Measurements from ENCODE around the gene CDC27. TPM values are rescaled to one million over a fixed set of nuclear protein-coding genes. Genes with fewer than 3 reads are reported as not detected.
"Not testable (repeated sequence)": the region's sequence is repeated elsewhere in the genome, so short reads cannot be mapped to it uniquely, and the experiment has no call there.

Gene CDC27
- total and polyA plus RNA-seq, 7 donors: 25.5 to 89.2 (median 74.6) TPM

DNA sequence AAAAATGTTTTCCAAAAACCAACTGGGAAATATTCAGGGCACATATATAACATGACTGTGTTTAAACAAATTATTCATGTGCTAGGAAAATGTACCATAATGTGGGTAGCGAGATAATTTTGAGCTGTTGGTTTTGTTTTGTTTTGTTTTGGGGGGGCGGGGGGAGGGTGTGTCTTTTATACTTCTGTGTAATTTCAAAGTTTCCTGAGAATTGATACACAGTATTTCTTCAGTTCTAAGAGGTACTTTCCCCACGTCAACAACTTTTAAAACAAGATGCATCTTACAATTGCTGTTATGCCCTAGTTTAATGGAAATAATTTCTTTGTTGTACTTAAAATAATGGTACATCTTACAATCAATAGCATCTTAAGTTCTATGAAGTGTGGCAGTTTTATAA lies 110.3 kb downstream of the CDC27 start:
- Histone ChIP-seq H3K36me3 (ENCODE audit: insufficient read depth in 1 of 2, low read depth in 1 of 2) (no peaks in the 10 kb centered on the region), H3K4me3 (no peak overlapping the region), H3K27ac (no peak overlapping the region), H3K4me1 (peaks cover 7% of the 10 kb centered on the region), H3K9me3 (no peaks in the 10 kb centered on the region), H3K27me3 (ENCODE audit: insufficient read depth in 3 of 3, low read length in 2 of 3) (no peaks in the 10 kb centered on the region)
- WGBS, 3 donors: 94 to 97% (median 96%) methylated on average over 3 of the region's 3 CpGs
- TF ChIP-seq, protein P1, sequence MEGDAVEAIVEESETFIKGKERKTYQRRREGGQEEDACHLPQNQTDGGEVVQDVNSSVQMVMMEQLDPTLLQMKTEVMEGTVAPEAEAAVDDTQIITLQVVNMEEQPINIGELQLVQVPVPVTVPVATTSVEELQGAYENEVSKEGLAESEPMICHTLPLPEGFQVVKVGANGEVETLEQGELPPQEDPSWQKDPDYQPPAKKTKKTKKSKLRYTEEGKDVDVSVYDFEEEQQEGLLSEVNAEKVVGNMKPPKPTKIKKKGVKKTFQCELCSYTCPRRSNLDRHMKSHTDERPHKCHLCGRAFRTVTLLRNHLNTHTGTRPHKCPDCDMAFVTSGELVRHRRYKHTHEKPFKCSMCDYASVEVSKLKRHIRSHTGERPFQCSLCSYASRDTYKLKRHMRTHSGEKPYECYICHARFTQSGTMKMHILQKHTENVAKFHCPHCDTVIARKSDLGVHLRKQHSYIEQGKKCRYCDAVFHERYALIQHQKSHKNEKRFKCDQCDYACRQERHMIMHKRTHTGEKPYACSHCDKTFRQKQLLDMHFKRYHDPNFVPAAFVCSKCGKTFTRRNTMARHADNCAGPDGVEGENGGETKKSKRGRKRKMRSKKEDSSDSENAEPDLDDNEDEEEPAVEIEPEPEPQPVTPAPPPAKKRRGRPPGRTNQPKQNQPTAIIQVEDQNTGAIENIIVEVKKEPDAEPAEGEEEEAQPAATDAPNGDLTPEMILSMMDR (IDR thresholded peaks at IDR 0.05): no peak
- DNase-seq (no peak), ATAC-seq (no peak)
- intact Hi-C loops (cut with DNase I): loop anchor here in 1 of 2 donors (5.0 kb wide), 1 partner anchor 1738 kb away; the partner anchor contains the start of gene TTLL6

DNA sequence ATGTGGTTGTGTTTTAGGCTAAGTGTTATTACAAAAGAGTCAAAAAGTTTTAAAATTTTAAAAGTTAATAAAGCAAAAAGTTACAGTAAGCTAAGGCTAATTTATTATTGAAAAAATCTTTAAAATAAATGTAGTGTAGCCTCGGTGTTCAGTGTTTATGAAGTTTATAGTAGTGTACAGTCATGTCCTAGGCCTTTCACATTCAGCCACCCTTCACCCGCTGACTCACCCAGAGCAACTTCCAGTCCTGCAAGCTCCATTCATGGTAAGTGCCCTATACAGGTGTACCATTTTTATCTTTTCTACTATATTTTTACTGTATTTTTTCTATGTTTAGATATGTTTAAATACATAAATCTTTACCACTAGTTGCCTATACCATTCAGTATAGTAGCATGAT lies 111.5 kb downstream of the CDC27 start:
- peaks cover 10% of the 10 kb centered on the region for H3K4me1 ChIP-seq
- ATAC-seq (no peak), DNase-seq (no peak)
- no peak overlapping the region for H3K4me3 ChIP-seq
- H3K27me3 ChIP-seq (ENCODE audit: insufficient read depth in 3 of 3, low read length in 2 of 3): no peaks in the 10 kb centered on the region
- TF ChIP-seq, protein P1 (IDR thresholded peaks at IDR 0.05): no peak
- 91 to 99% (median 92%) methylated on average over 2 of the region's 2 CpGs for WGBS, 3 donors
- no peaks in the 10 kb centered on the region for H3K36me3 ChIP-seq (ENCODE audit: insufficient read depth in 1 of 2, low read depth in 1 of 2)
- no peak overlapping the region for H3K27ac ChIP-seq
- intact Hi-C loops (cut with DNase I): loop anchor here in 1 of 2 donors (5.0 kb wide), 1 partner anchor 1740 kb away; the partner anchor contains the start of gene TTLL6
- H3K9me3 ChIP-seq: no peaks in the 10 kb centered on the region

DNA sequence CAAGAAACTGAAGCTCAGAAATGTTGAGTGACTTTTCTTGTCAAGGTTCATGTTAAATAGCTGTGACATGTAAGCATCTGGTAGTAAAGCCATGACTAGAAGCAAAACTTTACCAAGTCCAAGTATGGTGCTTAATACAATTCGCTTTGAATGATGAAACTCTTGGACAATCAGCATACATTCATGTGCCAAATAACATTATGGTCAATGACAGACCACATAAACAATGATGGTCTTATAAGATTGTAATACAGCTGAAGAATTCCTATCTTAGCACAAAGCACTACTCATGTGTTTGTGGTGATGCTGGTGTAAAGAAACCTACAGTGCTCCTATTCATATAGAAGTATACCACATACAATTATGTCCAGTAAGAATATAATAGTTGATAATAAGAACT lies 112.9 kb downstream of the CDC27 start:
- TF ChIP-seq, protein P1 (IDR thresholded peaks at IDR 0.05): no peak
- no peak overlapping the region for H3K27ac ChIP-seq
- 78 to 98% (median 85%) methylated on average over 1 of the region's 1 CpG for WGBS, 3 donors
- ATAC-seq: no peak
- no peaks in the 10 kb centered on the region for H3K9me3 ChIP-seq
- peaks cover 10% of the 10 kb centered on the region for H3K4me1 ChIP-seq
- no peaks in the 10 kb centered on the region for H3K27me3 ChIP-seq (ENCODE audit: insufficient read depth in 3 of 3, low read length in 2 of 3)
- no peaks in the 10 kb centered on the region for H3K36me3 ChIP-seq (ENCODE audit: insufficient read depth in 1 of 2, low read depth in 1 of 2)
- intact Hi-C loops (cut with DNase I): loop anchor here in 1 of 2 donors (5.0 kb wide), 1 partner anchor 1741 kb away; the partner anchor contains the start of gene TTLL6
- no peak for DNase-seq
- no peak overlapping the region for H3K4me3 ChIP-seq

GRCh38 chr17:47074361-47074760 lies 114.7 kb downstream of the CDC27 start:
- H3K36me3 ChIP-seq (ENCODE audit: insufficient read depth in 1 of 2, low read depth in 1 of 2); DNase-seq; intact Hi-C loops (cut with DNase I); H3K27ac ChIP-seq; H3K4me3 ChIP-seq; H3K27me3 ChIP-seq (ENCODE audit: insufficient read depth in 3 of 3, low read length in 2 of 3); ATAC-seq; H3K9me3 ChIP-seq: not testable (repeated sequence)
- 70 to 96% (median 74%) methylated on average over 1 of the region's 1 CpG for WGBS, 3 donors
- peaks cover 10% of the 10 kb centered on the region for H3K4me1 ChIP-seq

- DNase-seq; H3K27ac ChIP-seq; intact Hi-C loops (cut with DNase I); H3K27me3 ChIP-seq (ENCODE audit: insufficient read depth in 3 of 3, low read length in 2 of 3); H3K36me3 ChIP-seq (ENCODE audit: insufficient read depth in 1 of 2, low read depth in 1 of 2); H3K9me3 ChIP-seq; H3K4me3 ChIP-seq: not testable (repeated sequence)
- ATAC-seq: peak in 3 of 4 donors; percentile 21 to 52 (median 44)
- H3K4me1 ChIP-seq: peaks cover 10% of the 10 kb centered on the region
- 37 to 66% (median 54%) methylated on average over 4 of the region's 4 CpGs for WGBS, 3 donors
Observed at GRCh38 chr17:47073629-47074028, 115.5 kb downstream of the CDC27 start.

- TF ChIP-seq, protein P1 (IDR thresholded peaks at IDR 0.05): no peak
- Histone ChIP-seq H3K4me3 (no peak overlapping the region), H3K27me3 (ENCODE audit: insufficient read depth in 3 of 3, low read length in 2 of 3) (no peaks in the 10 kb centered on the region), H3K9me3 (no peaks in the 10 kb centered on the region), H3K36me3 (ENCODE audit: insufficient read depth in 1 of 2, low read depth in 1 of 2) (no peaks in the 10 kb centered on the region), H3K27ac (no peak overlapping the region), H3K4me1 (peaks cover 10% of the 10 kb centered on the region)
- no peak for ATAC-seq
- WGBS, 3 donors: 58 to 66% (median 62%) methylated on average over 5 of the region's 5 CpGs
- DNase-seq: no peak
- intact Hi-C loops (cut with DNase I): no loop called here
Observed at GRCh38 chr17:47072886-47073285, 116.2 kb downstream of the CDC27 start.

GRCh38 chr17:47071171-47071570 lies 117.9 kb downstream of the CDC27 start:
- H3K9me3 ChIP-seq; ATAC-seq; H3K4me3 ChIP-seq; H3K27ac ChIP-seq; intact Hi-C loops (cut with DNase I); H3K27me3 ChIP-seq (ENCODE audit: insufficient read depth in 3 of 3, low read length in 2 of 3); H3K36me3 ChIP-seq (ENCODE audit: insufficient read depth in 1 of 2, low read depth in 1 of 2); DNase-seq: not testable (repeated sequence)
- 68 to 88% (median 80%) methylated on average over 2 of the region's 2 CpGs for WGBS, 3 donors
- peaks cover 10% of the 10 kb centered on the region for H3K4me1 ChIP-seq

GRCh38 chr17:47070266-47070665 lies 118.8 kb downstream of the CDC27 start:
- 72 to 73% (median 73%) methylated on average over 4 of the region's 4 CpGs for WGBS, 3 donors
- H3K4me3 ChIP-seq; H3K9me3 ChIP-seq; H3K36me3 ChIP-seq (ENCODE audit: insufficient read depth in 1 of 2, low read depth in 1 of 2); DNase-seq; H3K27ac ChIP-seq; intact Hi-C loops (cut with DNase I); H3K27me3 ChIP-seq (ENCODE audit: insufficient read depth in 3 of 3, low read length in 2 of 3): not testable (repeated sequence)
- H3K4me1 ChIP-seq: peaks cover 10% of the 10 kb centered on the region
- ATAC-seq: peak in 1 of 4 donors; percentile 17
